Panc1 (cell line): Measurements from ENCODE around the gene CCDC112.

ENCODE experiments used
- POLR2AphosphoS5 ChIP-seq: IDR thresholded peaks from 2 replicates; pipeline ENCODE4 v1.6.1; 2012; ENCODE audit warnings: mild to moderate bottlenecking, low read depth, low read length, moderate library complexity
- TF ChIP-seq, protein P1 (sequence below): fragments of 450-650 bp; IDR thresholded peaks from 2 replicates; pipeline ENCODE4 v1.5.1; 2017; ENCODE audit warnings: mild to moderate bottlenecking

DNA sequence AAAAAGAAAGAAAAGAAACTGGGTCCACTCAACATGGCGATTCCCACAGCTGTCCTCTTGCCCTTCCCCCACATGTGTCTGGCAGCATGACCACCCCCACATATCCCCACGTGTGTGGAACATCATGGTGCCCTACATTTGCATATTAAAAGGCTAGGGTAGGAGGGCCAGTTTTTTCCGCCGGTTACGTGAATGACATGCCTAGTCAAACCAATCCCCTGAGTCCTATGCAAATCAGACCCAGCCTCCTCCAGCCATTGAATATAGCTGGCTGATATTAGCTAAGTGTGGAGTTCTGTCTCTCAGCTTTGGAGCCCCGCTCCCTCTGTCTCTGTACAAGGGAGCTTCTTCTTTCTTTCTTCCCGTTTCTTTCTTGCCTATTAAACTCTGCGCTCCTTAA is 33.0 kb upstream of the CCDC112 start:
- TF ChIP-seq, protein P1, sequence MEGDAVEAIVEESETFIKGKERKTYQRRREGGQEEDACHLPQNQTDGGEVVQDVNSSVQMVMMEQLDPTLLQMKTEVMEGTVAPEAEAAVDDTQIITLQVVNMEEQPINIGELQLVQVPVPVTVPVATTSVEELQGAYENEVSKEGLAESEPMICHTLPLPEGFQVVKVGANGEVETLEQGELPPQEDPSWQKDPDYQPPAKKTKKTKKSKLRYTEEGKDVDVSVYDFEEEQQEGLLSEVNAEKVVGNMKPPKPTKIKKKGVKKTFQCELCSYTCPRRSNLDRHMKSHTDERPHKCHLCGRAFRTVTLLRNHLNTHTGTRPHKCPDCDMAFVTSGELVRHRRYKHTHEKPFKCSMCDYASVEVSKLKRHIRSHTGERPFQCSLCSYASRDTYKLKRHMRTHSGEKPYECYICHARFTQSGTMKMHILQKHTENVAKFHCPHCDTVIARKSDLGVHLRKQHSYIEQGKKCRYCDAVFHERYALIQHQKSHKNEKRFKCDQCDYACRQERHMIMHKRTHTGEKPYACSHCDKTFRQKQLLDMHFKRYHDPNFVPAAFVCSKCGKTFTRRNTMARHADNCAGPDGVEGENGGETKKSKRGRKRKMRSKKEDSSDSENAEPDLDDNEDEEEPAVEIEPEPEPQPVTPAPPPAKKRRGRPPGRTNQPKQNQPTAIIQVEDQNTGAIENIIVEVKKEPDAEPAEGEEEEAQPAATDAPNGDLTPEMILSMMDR, result no peak
- no peak for TF ChIP-seq POLR2AphosphoS5
